ENCODE results near the gene ADAMTS6. TPM values are rescaled to one million over a fixed set of nuclear protein-coding genes. Genes with fewer than 3 reads are reported as not detected.

ADAMTS6 gene
- total RNA-seq, 1 experiment from 2014 or later, result 2.8 TPM

DNA sequence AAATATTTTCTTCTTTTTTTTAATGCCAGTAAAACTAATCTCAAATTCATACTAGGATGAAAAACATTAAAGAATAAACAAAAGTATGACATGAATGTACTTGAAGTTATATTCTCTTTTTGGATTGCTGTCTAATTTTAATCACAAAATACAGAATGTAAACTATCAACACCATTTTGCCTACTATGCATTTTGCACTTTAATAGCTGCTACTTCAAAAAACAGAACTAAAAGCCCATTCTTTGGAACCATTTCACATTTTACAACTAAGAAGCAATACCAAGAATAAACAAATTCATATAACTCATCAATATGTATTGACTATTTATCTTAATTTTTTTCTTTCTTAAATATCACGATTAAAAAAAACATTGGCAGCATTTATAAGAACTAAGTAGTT lies 58.1 kb downstream of the ADAMTS6 start:
- Mint-ChIP-seq H3K27ac (no peak overlapping the region), H3K27me3 (ENCODE audit: low read depth) (no peaks in the 10 kb centered on the region), H3K4me3 (no peak overlapping the region), H3K9me3 (peaks cover 40% of the 10 kb centered on the region), H3K36me3 (peaks cover 30% of the 10 kb centered on the region), H3K4me1 (no peaks in the 10 kb centered on the region)
- no peak for ATAC-seq
- TF ChIP-seq, protein P1, sequence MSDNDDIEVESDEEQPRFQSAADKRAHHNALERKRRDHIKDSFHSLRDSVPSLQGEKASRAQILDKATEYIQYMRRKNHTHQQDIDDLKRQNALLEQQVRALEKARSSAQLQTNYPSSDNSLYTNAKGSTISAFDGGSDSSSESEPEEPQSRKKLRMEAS (CRISPR knock-in tag; IDR thresholded peaks at IDR 0.05), result no peak
- no peak for TF ChIP-seq NFE2L1 (CRISPR knock-in tag; IDR thresholded peaks at IDR 0.05)
- TF ChIP-seq SMAD4 (CRISPR knock-in tag; IDR thresholded peaks at IDR 0.05), result no peak
- no peak for TF ChIP-seq NR1H2 (CRISPR knock-in tag; IDR thresholded peaks at IDR 0.05)
- no peak for TF ChIP-seq ZNF532 (CRISPR knock-in tag; IDR thresholded peaks at IDR 0.05; ENCODE audit: borderline replicate concordance)
- no peak for DNase-seq (ENCODE audit: low spot score)
- ChIA-PET CTCF (no interaction called here), POLR2A (no interaction called here)

DNA sequence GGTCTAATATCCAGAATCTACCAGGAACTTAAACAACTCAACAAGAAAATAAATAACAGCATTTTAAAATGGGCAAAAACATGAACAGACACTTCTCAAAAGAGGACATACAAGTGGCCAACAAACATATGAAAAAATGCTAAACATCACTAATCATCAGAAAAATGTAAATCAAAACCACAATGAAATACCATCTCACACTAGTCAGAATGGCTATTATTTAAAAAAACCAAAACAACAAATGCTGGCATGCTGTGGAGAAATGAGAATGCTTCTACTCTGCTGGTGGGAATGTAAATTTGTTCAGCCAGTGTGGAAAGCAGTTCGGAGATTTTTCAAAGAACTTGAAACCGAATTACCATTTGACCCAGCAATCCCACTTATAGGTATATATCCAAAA lies 63.1 kb downstream of the ADAMTS6 start:
- no peak for ATAC-seq
- H3K4me3 Mint-ChIP-seq, result no peak overlapping the region
- ChIA-PET POLR2A (no interaction called here), CTCF (no interaction called here)
- peaks cover 50% of the 10 kb centered on the region for H3K36me3 Mint-ChIP-seq
- DNase-seq (ENCODE audit: low spot score), result no peak
- H3K27ac Mint-ChIP-seq, result no peak overlapping the region
- TF ChIP-seq ATF1 (CRISPR knock-in tag; IDR thresholded peaks at IDR 0.05), result no peak
- no peaks in the 10 kb centered on the region for H3K4me1 Mint-ChIP-seq
- H3K9me3 Mint-ChIP-seq, result peaks cover 60% of the 10 kb centered on the region
- H3K27me3 Mint-ChIP-seq (ENCODE audit: low read depth), result no peaks in the 10 kb centered on the region

DNA sequence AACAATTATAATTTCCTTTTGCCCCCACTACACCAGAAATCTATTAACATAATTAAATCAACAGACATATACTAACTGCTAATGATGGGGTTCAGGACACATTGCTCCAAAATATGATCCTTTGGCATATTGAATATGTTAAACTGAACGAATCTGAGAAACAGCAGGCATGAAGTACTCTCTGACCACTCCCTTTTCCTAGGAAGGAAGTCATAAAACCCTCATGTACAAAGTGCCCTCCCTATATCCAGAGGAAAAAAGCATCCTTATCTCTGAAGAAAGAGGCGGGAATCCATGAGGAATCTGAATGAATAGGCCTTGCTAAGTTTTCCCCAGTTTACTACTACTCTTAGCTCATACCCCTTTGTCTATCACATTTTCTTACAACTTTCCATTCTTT lies 67.9 kb downstream of the ADAMTS6 start:
- DNase-seq (ENCODE audit: low spot score) (no peak), ATAC-seq (no peak)
- ChIA-PET CTCF (no interaction called here), POLR2A (interaction anchor here (0.6 kb wide), 1 partner anchor 12 kb away, joined by 3 read pairs; no protein-coding TSS in a partner anchor)
- Mint-ChIP-seq H3K4me3 (no peak overlapping the region), H3K36me3 (peaks cover 21% of the 10 kb centered on the region), H3K27me3 (ENCODE audit: low read depth) (no peaks in the 10 kb centered on the region), H3K27ac (no peak overlapping the region; the same call in 1 of the 2 replicates), H3K9me3 (peaks cover 25% of the 10 kb centered on the region), H3K4me1 (no peaks in the 10 kb centered on the region)
- TF ChIP-seq ATF6 (CRISPR knock-in tag; IDR thresholded peaks at IDR 0.05) (no peak), EMX1 (CRISPR knock-in tag; IDR thresholded peaks at IDR 0.05) (no peak), GRHL2 (CRISPR knock-in tag; IDR thresholded peaks at IDR 0.05; ENCODE audit: insufficient replicate concordance, severe bottlenecking) (no peak), MXD4 (CRISPR knock-in tag; IDR thresholded peaks at IDR 0.05; ENCODE audit: borderline replicate concordance) (no peak), ZNF232 (CRISPR knock-in tag; IDR thresholded peaks at IDR 0.05) (no peak), E2F4 (CRISPR knock-in tag; IDR thresholded peaks at IDR 0.05; ENCODE audit: borderline replicate concordance, low read depth) (no peak), ZNF425 (CRISPR knock-in tag; conservative IDR thresholded peaks at IDR 0.05) (no peak), AFF4 (CRISPR knock-in tag; IDR thresholded peaks at IDR 0.05; ENCODE audit: borderline replicate concordance) (no peak)
- TF ChIP-seq, protein P2, sequence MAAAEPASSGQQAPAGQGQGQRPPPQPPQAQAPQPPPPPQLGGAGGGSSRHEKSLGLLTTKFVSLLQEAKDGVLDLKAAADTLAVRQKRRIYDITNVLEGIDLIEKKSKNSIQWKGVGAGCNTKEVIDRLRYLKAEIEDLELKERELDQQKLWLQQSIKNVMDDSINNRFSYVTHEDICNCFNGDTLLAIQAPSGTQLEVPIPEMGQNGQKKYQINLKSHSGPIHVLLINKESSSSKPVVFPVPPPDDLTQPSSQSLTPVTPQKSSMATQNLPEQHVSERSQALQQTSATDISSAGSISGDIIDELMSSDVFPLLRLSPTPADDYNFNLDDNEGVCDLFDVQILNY (CRISPR knock-in tag; IDR thresholded peaks at IDR 0.05), result no peak
- TF ChIP-seq, protein P3, sequence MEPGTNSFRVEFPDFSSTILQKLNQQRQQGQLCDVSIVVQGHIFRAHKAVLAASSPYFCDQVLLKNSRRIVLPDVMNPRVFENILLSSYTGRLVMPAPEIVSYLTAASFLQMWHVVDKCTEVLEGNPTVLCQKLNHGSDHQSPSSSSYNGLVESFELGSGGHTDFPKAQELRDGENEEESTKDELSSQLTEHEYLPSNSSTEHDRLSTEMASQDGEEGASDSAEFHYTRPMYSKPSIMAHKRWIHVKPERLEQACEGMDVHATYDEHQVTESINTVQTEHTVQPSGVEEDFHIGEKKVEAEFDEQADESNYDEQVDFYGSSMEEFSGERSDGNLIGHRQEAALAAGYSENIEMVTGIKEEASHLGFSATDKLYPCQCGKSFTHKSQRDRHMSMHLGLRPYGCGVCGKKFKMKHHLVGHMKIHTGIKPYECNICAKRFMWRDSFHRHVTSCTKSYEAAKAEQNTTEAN (CRISPR knock-in tag; IDR thresholded peaks at IDR 0.05), result no peak
